GM12878 (cell line): Measurements from ENCODE around the gene LYVE1.

Source experiments
- NRF1 ChIP-seq: conservative IDR thresholded peaks from 2 replicates; pipeline ENCODE4 v1.6.1; 2011; ENCODE audit warnings: mild to moderate bottlenecking, low read depth, low read length, improper control_type of control experiment
- POLR2A ChIP-seq: IDR thresholded peaks from 2 replicates; pipeline ENCODE4 v1.6.1; 2011; ENCODE audit warnings: low read depth, mild to moderate bottlenecking, low read length
- TCF12 ChIP-seq: IDR thresholded peaks from 2 replicates; pipeline ENCODE4 v1.6.1; 2011; ENCODE audit warnings: low read depth, mild to moderate bottlenecking, low read length
- ZNF274 ChIP-seq: IDR thresholded peaks from one replicate; pipeline ENCODE4 v1.8.0; 2011; ENCODE audit not compliant: insufficient read length, insufficient read depth
- ZNF687 ChIP-seq: fragments of 450-650 bp; IDR thresholded peaks from 2 replicates; pipeline ENCODE4 v1.6.1; 2017; ENCODE audit warnings: mild to moderate bottlenecking, moderate library complexity

DNA sequence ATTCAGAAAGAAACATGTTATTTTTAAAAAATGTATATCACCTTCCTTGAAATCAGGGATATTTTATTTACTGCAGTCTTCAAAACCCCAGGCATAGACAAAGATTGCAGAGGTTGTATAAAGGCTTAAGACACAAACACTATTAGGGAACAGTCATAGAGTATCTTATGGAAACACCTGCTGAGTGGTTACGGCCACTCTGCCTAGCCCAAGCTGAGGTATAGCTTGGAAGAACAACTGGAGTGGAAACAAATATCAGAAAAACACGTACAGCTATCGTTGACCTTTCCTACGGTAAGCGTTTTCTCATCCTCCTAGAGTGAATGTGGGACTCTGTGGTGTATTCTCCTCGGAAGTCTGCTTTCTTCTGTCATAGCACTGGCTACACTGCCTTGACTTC lies 30.4 kb upstream of the LYVE1 start:
- no peak for TF ChIP-seq POLR2A
- TF ChIP-seq ZNF274: no peak
- no peak for TF ChIP-seq ZNF687
- TF ChIP-seq TCF12: no peak
- TF ChIP-seq NRF1: no peak
